IMR-90 (cell line): ENCODE measurements around the gene CCDC40.

Source experiments
- MAFK ChIP-seq: IDR thresholded peaks from 2 replicates; pipeline ENCODE4 v1.6.1; 2012; ENCODE audit warnings: low read depth, low read length, improper control_type of control experiment
- POLR2A ChIP-seq: IDR thresholded peaks from 2 replicates; pipeline ENCODE4 v1.6.1; 2012; ENCODE audit warnings: mild to moderate bottlenecking, low read depth, low read length
- RAD21 ChIP-seq: IDR thresholded peaks from 2 replicates; pipeline ENCODE4 v1.6.1; 2012; ENCODE audit warnings: low read length, improper control_type of control experiment
- RFX5 ChIP-seq: IDR thresholded peaks from 2 replicates; pipeline ENCODE4 v1.8.0; 2012; ENCODE audit warnings: low read depth, mild to moderate bottlenecking, low read length, moderate library complexity
- SMC3 ChIP-seq: fragments of 150-350 bp; IDR thresholded peaks from 2 replicates; pipeline ENCODE4 v1.6.1; 2016; ENCODE audit warnings: low read depth, mild to moderate bottlenecking, antibody characterized with exemption, low read length, moderate library complexity
- TF ChIP-seq, protein P1 (sequence below): conservative IDR thresholded peaks from 2 replicates; pipeline ENCODE4 v1.5.1; 2012; ENCODE audit warnings: mild to moderate bottlenecking, low read depth, low read length, improper control_type of control experiment
- TF ChIP-seq, protein P2 (sequence below): fragments of 150-350 bp; IDR thresholded peaks from 2 replicates; pipeline ENCODE4 v1.6.1; 2017; ENCODE audit warnings: mild to moderate bottlenecking, antibody characterized with exemption, low read length, low read depth

DNA sequence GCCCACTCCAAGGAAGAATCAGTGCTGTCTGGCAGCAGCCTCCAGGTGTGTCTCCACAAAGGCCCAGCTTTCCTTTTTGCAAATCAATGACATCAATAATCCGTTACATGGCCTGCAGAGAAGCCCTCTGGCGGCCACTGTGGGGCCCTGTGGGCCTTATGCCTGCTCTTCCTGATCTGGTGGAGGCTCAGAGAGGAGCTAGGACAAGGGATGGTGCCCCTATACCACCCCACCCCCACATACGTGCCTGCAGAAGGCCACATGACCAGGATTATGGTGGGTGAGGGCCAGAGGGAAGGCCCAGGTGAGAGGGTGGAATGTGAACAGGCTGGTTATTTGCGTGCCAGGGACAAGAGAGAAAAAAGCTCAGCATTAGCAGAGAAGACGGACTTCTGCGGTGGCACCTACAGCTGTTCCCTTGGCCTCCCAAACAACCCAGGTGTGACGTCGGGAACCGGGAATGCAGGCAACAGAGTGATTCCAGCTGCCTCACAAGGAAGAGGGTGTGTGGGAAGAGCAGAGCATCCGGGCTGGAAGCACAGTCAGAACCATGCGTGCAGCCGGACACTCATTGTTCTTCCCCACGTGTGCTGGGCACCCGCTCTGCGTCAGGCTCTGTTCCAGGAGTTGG, 88.0 kb downstream of the CCDC40 start:
- TF ChIP-seq POLR2A: no peak
- TF ChIP-seq, protein P1, sequence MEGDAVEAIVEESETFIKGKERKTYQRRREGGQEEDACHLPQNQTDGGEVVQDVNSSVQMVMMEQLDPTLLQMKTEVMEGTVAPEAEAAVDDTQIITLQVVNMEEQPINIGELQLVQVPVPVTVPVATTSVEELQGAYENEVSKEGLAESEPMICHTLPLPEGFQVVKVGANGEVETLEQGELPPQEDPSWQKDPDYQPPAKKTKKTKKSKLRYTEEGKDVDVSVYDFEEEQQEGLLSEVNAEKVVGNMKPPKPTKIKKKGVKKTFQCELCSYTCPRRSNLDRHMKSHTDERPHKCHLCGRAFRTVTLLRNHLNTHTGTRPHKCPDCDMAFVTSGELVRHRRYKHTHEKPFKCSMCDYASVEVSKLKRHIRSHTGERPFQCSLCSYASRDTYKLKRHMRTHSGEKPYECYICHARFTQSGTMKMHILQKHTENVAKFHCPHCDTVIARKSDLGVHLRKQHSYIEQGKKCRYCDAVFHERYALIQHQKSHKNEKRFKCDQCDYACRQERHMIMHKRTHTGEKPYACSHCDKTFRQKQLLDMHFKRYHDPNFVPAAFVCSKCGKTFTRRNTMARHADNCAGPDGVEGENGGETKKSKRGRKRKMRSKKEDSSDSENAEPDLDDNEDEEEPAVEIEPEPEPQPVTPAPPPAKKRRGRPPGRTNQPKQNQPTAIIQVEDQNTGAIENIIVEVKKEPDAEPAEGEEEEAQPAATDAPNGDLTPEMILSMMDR: peak; percentile 30; the same call in 1 of the 2 replicates
- TF ChIP-seq SMC3: peak; percentile 16; the same call in 1 of the 2 replicates
- no peak for TF ChIP-seq MAFK
- TF ChIP-seq RFX5: no peak
- TF ChIP-seq RAD21: no peak; the same call in 1 of the 2 replicates
- TF ChIP-seq, protein P2, sequence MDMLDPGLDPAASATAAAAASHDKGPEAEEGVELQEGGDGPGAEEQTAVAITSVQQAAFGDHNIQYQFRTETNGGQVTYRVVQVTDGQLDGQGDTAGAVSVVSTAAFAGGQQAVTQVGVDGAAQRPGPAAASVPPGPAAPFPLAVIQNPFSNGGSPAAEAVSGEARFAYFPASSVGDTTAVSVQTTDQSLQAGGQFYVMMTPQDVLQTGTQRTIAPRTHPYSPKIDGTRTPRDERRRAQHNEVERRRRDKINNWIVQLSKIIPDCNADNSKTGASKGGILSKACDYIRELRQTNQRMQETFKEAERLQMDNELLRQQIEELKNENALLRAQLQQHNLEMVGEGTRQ: no peak
